Activated T-cell treated with anti-CD3 and anti-CD28 coated beads, Interleukin-2, amount 50 U/mL, for 1 hour (primary cell): ENCODE measurements around the gene STAP1.
"Not testable (repeated sequence)": the region's sequence is repeated elsewhere in the genome, so short reads cannot be mapped to it uniquely, and the experiment has no call there.

Experiments used
- DNase-seq: peaks from one replicate; pipeline ENCODE4 v3.0.0-alpha.2; 2020

STAP1 gene

GRCh38 chr4:67634741-67635140 is 76.2 kb downstream of the STAP1 start:
- DNase-seq, result no peak

- DNase-seq, result no peak
Measured at GRCh38 chr4:67635331-67635730, 76.8 kb downstream of the STAP1 start.

GRCh38 chr4:67636978-67637377 is 78.5 kb downstream of the STAP1 start:
- not testable (repeated sequence) for DNase-seq

GRCh38 chr4:67638136-67638535 is 79.6 kb downstream of the STAP1 start:
- DNase-seq, result no peak

GRCh38 chr4:67651536-67651935 is 93.0 kb downstream of the STAP1 start:
- no peak for DNase-seq
